Measurements from ENCODE around the gene FBXL13. TPM values are rescaled to one million over a fixed set of nuclear protein-coding genes. Genes with fewer than 3 reads are reported as not detected.

FBXL13 gene
- total RNA-seq, 1 experiment from 2014 or later: 0.96 TPM

DNA sequence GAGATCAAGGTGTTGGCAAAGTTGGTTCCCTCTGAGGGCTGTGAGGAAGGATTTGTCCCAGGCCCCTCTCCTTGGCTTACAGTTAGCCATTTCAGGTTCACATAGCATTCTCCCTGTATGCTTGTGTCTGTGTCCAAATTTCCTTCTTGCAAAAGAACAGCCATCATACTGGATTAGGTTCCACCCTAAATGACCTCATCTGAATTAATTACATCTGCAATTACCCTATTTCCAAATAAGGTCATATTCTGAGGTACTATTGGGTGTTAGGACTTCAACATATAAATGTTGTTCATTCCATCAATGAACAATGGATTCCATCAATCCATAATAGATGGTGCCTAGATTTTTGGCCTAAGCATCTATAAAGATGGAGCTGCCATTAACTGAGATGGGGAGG, 178.0 kb downstream of the FBXL13 start:
- no peak for DNase-seq (ENCODE audit: low read depth)

DNA sequence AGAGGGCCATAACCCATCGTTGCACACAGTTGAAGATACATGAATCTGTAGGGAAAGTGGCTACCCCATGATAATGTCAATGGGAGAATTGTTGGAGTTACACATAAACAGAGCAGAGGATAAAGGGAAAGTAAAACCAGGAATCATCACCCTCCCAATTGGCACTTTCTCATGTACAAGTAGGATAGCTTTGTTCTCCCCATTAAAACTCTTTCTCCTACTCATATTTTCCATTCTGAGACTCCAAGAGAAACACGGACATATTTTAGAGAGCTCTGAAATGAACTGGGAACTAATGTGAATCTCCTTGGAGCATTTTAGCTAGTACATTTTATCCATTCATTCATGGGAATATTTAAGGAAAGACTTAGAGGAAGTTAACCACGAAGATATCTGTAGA, 179.0 kb downstream of the FBXL13 start:
- no peak for DNase-seq (ENCODE audit: low read depth)

DNA sequence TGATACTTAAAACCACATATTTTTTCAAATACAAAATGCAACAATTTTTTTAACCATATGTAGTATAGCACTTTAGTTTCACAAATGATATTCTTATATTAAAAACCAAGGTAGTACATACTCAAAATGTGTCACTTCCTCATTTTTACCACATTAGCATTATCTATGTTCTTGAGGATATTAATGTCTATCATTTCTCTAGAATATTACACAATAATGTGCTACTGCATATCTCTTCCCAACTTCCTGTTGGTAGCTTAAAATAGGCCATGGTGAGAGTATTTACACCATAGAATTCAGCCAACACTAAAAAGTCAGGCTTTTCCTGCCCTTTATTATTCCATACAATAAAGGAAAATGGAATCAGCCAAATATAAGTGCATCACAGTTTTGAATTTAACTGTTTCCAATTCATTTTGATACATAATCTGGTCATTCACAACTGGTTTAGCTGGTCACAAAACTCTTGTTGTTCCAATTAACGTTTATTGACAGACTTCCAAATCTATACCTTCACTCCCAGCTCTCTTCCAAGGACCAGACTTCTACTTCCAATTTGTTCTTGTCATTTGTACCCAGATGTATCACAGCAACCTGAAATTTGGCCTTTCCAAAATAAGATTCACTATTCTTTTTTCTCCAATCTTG, 181.8 kb downstream of the FBXL13 start:
- no peak for DNase-seq (ENCODE audit: low read depth)

DNA sequence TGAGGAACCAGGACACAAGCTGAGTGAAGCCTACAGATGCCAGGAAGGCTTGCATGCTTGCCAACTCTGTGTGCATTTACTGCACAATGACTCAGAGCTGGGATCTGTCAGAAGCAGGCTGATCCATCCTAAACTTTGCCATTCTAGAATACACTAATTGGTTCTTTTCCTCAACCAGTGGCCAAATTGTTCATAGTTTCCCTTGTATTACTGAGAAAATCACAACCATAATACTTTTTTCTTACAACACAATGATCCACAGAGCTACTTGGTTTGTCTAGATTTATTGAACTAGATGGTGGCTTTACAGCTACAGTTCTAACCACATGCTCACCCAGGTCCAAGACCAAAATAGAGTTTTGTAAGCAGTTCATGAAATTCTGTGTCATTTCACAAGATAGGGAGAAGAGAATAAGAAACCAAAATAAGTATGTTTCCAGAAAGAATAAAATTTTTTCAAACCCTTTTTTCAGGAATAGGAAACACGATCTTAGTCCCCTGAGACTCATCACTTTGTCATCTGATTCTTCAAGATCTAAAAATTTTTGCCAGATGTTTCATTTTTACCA, 182.8 kb downstream of the FBXL13 start:
- DNase-seq (ENCODE audit: low read depth): peak; percentile 87

DNA sequence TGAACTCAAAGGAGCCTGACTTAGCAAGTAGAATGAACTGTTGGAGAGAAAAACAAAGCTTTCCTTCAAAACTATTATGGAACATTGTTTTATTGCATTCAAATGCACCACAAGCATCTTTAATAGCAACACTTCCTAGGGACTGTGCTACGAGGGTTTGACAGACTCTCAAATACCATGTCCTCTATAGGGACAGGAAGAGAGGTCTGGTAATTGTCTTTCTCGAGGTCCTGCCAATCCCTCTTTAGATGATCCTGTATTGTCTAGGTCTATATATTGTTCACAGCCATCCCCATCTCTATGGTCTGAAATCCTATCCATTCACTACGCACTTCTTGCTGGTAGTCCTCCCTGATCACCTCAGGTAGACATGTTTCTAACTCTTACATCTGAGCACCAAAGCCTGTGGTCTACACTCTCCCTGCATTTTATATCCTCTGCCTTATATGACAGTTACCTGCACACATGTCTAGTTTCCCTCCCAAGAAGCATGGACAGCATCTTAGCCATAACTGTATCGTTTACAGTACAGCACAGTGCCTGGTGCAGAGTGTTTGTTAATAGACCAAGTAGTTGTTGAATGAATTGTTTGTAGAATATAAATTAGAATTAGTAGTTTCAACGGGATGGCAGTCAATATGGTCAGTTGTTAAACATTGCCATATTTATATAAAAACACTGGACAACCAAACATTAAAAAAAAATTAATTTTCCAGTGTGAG, 183.5 kb downstream of the FBXL13 start:
- no peak for DNase-seq (ENCODE audit: low read depth)

DNA sequence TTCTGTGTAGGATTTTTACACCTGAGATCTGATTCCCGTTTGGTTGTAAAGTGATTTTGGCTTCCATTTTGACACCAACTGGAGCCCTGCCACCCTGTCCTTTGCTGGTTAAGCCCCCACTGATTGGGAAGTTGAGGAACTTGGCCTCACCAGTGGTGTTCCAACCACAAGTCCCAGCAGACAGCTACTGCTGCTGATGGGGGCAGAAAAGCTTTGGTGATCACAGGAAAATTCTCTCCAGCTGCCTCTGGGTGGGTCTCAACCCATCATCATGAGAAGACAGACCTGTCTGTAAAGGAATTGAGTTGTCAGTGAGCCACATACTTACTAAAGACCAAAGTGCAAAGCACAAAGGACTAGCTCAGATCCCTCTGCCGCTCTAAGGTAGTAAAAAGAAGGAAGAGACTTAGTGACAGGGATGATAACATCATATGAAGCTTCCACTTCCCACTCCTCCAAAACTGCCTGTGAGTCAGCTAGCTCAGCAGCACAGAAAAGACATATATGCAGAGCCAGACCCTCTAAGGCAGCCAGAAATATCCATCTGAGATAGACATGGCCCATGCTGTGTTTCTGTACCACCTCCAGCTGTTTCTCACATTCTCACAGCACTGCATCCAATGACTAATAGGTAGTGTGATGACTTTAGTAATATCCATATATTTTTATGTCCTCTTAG, 184.2 kb downstream of the FBXL13 start:
- peak; percentile 56 for DNase-seq (ENCODE audit: low read depth)

DNA sequence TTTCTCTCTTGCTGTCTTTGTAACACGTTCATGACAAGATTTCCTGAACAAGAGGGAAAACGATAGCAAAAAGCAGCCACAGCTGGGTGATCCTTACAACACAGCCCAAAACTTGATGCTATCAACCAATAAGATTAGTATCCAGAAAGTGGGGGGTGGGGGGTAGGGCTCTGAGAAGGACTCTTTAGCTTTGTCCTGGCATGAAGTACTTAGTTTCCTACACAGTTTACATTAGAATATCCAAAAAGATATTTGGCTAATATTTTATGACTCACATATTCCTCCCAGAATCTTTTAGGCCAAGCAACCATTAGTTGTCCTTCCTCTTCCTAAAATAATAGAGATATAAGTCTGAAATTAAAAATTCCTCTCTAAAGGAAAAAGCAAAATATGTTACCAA, 184.7 kb downstream of the FBXL13 start:
- no peak for DNase-seq (ENCODE audit: low read depth)

DNA sequence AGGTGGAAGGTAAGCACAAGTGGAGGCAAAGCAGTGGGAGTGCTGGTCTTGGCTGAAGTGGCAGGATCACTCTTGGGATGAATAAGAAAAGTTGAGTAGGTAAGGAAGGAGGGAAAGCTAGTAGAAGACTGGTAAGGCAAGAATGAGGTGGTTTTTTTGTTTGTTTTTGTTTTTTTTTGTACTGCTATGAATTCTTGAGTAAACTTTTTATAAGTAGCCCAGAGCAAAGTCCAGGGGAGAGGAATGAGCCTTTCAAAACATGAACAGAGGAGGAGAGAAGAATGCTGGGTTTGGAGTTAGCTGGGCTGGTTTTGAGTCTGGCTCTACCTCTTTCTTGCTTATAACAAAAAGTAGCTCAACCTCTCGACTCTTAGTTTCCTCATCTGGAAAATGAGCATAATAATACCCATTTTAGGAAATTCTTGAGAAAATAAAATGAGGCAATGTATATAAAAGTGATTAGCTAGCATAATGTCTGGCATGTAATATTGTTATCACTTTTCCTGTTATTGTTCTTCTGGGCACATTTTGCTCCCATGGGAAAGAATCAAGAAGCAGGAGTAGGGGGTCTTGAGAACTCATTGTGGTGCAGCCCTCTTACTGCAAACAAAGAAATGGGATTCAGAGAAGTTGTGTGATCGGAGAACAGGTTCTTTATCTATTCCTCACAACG, 185.9 kb downstream of the FBXL13 start:
- no peak for DNase-seq (ENCODE audit: low read depth)

DNA sequence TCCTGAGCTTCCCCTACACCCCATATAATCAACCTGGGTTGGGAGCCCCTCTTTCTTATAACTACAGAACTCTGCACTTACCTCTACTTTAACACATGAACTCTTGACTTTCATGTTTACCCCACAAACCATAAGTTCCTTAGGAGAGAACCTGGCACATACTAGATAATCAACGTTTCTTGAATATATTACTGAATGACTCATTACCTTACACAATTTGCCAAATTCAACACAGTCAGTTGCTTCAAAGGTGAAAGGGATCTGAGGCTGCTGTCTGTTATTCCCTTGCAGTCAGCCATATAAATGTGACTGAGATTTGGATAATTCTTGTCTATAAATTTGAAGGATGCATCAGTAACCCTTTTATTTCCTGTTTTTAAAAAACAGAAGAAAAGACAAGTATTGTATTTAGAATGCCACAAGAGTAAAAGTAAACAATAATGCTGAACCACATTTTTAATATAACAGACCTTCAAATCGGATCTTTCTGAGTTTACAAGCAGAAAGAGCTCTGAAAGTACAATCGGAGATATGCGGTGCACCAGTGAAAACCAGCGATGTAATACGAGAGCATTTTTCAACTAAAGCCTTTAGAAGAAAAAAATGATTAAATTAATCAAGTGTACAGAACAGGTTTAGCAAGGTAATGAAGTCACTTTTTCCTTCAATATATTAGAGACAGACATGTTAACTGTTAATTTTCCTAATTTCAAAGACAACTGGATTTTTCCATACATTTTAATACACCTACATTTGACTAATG, 191.3 kb downstream of the FBXL13 start:
- peak; percentile 62 for DNase-seq (ENCODE audit: low read depth)

DNA sequence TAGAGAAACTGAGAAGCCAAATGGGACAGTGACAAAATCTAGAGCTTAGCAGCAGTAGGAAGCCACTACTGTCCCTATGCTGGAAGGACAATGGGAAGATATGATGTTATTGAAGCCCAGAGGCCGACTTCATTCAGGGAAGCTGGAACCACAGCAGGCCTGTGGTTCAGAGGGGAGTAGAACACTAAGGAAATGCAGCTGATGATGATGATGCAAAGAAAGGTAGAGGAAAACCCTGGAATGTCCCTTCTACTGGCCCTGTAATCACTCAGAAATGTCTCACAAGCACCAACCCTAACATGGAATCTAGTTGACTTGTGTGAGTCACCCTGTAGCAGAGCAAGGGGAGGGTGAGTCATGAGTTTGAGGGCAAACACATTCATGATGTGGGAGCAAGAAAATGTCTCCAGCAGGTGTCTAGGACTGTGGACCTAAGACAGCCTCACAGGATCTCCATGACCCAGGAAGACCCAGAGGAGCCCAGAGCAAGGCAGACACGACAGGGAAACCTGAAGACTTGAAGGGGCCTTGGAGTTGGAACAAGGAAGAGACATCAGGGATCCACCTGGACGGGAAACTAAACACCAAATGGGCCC, 198.8 kb downstream of the FBXL13 start:
- peak; percentile 99 for DNase-seq (ENCODE audit: low read depth)

DNA sequence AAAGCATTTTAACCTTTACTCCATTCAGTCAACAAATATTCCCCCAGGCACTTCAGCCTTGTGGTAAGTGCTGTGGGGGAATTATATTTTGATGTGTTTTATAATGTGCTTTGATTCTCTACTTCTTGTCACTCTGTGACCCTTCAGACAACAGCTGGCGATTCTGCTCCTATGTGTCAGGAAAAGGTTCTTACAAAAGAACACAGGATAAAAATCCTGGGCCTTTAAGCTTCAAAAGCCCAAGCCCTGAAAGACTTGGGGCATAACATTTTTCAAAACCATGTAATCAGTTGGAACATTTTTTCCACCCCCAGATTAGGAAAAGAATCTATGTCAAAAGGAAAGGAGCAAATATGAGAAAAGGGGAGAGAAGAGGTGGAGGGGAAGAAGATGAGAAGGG, 199.6 kb downstream of the FBXL13 start:
- peak; percentile 33 for DNase-seq (ENCODE audit: low read depth)

DNA sequence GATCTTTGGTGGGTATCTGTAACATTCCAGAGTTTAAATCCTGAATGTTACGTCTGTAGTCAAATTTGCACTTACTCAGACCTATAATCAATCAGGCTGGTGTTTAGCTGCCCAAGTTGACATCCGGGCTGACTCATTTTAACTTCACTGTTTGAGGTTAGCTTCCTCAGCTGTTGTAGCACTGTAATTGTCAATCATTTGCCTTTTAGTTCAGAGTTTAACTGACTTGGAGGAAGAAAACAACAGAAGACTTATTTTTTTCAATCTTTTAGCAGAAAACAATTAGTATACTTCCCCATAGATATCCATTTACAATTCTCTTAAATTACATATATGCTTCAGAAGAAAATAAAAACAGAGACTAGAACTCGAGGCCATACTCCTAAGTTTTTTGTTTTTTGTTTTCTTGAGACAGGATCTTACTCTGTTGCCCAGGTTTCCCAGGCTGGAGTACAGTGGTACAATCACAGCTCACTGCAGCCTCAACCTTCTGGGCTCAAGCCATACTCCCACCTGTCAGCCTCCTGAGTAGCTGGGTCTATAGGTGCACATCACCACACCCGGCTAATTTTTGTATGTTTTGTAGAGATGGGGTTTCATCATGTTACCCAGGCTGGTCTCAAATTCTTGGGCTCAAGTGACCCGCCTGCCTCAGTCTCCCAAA, 200.3 kb downstream of the FBXL13 start:
- DNase-seq (ENCODE audit: low read depth): peak; percentile 93

DNA sequence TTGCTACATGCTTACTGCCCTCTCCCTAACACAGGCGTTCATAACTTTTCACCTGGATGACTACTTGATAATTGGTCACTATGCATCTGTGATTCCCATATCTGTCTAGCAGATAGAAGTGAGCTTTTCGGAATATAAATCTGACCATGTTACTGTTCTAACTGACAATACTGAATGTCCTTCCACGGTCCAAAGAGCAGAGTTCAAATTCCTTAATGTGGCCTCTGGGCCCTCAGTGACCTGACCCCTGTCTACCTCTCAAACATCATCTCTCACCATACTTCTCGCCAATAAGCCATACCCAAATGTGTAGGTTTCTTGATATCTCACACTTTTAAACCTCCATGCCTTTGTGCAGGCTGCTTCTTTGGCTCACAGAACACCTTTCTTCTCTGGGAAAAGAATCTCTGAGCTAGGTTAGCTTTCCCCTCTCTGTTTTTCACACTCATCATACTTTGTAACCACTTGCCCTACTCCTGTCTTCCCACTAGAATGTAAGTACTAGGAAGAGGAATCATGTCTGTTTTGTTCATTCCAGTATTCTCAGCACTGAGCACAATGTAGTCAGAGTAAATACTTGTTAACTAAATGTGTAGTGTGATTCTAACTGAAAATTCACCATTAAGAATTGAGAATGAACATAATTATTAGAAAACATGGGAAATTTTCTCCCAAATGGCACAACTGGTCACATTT, 201.0 kb downstream of the FBXL13 start:
- no peak for DNase-seq (ENCODE audit: low read depth)

DNA sequence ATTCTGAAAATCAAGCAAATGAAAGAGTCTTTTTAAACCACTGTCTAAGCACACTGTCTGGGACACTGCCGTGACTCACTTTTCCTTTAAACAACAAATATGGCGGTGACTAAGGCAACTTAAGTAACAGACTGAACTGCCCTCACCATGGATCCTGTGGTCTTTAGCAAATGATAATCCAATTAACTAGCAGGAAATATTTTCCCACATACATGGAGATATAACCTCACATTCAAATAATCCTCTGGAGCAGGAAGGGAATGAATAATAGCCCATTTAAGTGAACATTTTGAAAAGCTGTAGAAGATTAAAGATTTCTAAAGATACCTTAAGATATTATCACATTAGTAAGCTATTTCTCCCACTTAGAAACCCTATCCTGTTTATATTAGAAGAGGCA, 202.1 kb downstream of the FBXL13 start:
- peak; percentile 93 for DNase-seq (ENCODE audit: low read depth)

DNA sequence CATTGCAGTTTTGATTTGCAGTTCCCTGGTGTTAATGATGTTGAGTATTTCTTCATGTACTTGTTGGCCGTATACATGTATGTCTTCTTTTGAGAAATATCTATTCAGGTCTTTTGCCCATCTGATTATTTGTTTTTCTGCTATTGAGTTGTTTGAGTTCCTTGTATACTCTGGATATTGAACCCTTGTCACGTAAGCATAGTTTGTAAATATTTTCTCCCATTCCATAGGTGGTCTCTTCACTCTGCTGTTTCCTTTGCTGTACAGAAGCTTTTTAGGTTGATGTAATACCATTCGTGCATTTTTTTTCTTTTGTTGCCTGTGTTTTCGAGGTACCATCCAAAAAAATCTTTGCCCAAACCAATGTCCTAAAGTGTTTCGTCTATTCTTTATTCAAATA, 205.4 kb downstream of the FBXL13 start:
- DNase-seq (ENCODE audit: low read depth): no peak

DNA sequence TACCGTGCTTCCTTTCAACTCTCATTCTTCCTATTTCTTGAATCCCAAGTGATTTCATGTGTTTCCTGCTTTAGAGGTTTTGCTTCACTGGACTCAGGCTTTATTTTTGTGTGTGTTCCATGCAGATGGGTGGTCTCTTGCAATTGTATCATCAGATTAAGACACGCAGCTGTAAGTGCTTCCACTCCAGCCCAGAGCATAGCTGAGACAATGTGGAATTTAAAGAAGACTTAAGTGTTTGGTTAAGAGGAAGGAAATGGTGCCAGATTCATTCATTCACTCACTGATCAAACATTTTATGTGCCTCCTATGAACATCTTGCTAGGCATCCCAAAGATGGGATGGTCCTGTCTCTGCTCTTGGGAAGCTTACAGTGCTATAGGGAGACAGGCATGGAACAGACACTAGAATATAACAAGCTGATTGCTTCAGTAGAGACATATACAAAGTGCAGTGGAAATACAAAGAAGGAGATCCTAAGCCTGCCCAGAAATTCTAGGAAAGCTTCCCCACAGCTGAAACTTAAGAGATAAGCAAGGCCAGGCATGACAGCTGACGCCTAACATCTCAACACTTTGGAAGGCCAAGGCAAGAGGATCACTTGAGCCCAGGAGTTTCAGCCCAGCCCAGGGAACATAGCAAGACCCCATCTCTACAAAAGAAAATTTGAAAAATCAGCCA, 207.9 kb downstream of the FBXL13 start:
- no peak for DNase-seq (ENCODE audit: low read depth)

DNA sequence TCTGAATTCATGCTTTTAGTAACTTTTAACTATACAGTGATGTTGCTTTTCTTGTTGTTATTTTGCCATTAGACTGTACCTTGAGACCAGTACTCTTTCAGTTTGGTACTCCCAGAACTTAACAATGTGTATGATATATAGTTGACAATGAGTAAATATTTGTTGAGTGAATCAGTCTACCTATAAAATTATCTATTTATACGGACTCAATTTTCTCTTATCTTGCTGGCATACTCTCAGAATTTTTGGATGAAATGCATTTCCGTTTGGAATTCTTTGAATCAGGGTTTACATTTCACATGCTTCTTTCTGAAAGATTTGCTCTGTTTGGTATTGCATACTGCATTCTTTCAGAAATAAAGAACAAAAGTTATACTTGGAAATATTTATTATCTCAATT, 209.6 kb downstream of the FBXL13 start:
- no peak for DNase-seq (ENCODE audit: low read depth)

DNA sequence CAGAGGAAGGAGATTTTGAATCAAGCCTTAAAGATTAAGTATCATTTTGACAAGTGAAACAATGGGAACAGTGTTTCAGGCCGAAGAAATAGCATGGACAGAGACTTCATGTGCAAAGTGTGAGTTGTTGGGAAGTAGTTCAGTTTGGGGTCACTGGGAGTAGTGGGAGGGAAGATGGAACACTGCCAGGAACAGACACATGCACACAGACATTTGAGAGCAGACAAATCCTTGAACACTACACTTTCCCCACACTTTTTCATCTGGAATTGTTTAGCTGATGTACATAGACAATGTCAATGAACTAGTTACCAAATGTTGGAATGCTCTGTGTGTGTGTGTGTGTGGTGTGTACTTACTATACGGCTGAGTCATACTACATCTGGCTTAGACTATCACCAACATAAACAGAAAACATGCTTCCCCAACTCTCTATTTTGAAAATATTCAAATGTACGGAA, 214.2 kb downstream of the FBXL13 start:
- DNase-seq (ENCODE audit: low read depth): peak; percentile 92

DNA sequence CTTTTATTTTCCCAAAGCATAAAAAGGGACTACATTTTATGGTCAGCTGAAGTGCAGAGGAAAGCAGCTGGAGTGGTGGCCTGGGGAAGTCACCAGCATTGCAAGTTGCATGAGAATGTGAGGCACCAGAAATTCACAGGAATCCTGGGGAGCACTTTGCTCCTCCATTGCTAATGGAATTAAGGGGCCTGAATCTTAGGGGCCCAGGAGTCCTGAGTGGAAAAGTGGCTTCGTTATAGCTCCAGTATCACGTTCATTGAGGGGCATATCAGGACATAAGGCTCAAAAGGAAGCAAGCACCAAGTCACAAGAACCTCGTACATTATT, 214.8 kb downstream of the FBXL13 start:
- DNase-seq (ENCODE audit: low read depth): no peak
